Suppressor macrophage treated with lipopolysaccharide for 4 hours (primary cell): ENCODE results near the gene PSMC3IP.

ENCODE experiments used
- DNase-seq: peaks from one replicate; pipeline ENCODE4 v3.0.0-alpha.2; 2020

The PSMC3IP gene

GRCh38 chr17:42537156-42537805, 40.2 kb downstream of the PSMC3IP start:
- no peak for DNase-seq

GRCh38 chr17:42536372-42537155, 41.0 kb downstream of the PSMC3IP start:
- DNase-seq = peak; percentile 80

GRCh38 chr17:42536048-42536371, 41.5 kb downstream of the PSMC3IP start, which contains the start of gene NAGLU:
Gene NAGLU, plus strand, starts transcription at chr17:42536241. Its CDS starts 32 bp downstream, at chr17:42536273.
- DNase-seq = peak; percentile 97

- no peak for DNase-seq
Measured at GRCh38 chr17:42535155-42536047, 42.1 kb downstream of the PSMC3IP start.

GRCh38 chr17:42531455-42532354, 45.8 kb downstream of the PSMC3IP start:
- DNase-seq = peak; percentile 76

- no peak for DNase-seq
Measured at GRCh38 chr17:42530952-42531454, 46.5 kb downstream of the PSMC3IP start.

- no peak for DNase-seq
Measured at GRCh38 chr17:42529061-42529460, 48.5 kb downstream of the PSMC3IP start.

- DNase-seq = no peak
Measured at GRCh38 chr17:42527932-42528331, 49.6 kb downstream of the PSMC3IP start.

- no peak for DNase-seq
Measured at GRCh38 chr17:42526031-42526444, 51.5 kb downstream of the PSMC3IP start.

GRCh38 chr17:42525221-42525620, 52.3 kb downstream of the PSMC3IP start:
- DNase-seq = no peak

GRCh38 chr17:42522798-42523278, 54.7 kb downstream of the PSMC3IP start:
- no peak for DNase-seq
